Vagina (tissue), 2 donors: ENCODE results near the gene WDSUB1.

Source experiments
- CTCF ChIP-seq, 3 experiments: fragments of 450-650 bp in 2 of 3; fragments of 200-600 bp in 1 of 3; sonication (generic) in 1 of 3; IDR thresholded peaks; one replicate each; pipeline ENCODE4 v1.5.1; 2017 to 2019; ENCODE audit warnings: antibody characterized with exemption in 3 of 3, mild to moderate bottlenecking in 2 of 3, moderate library complexity in 2 of 3
- POLR2A ChIP-seq, 2 donors: fragments of 450-650 bp; IDR thresholded peaks; one replicate each; pipeline ENCODE4 v1.6.1; 2017; ENCODE audit warnings: antibody characterized with exemption in 2 of 2, mild to moderate bottlenecking in 2 of 2, moderate library complexity in 2 of 2

GRCh38 chr2:159307942-159308341 lies 21.4 kb upstream of the WDSUB1 start:
- TF ChIP-seq CTCF (IDR thresholded peaks at IDR 0.05) (no peak), POLR2A (IDR thresholded peaks at IDR 0.05) (no peak)
